HG02938 (cell line): Measurements from ENCODE around the gene CREM.
A peak's percentile ranks its signal among the peaks of the same experiment; 100 is the strongest.

Experiments
- ATAC-seq: cut with Tn5 transposase; IDR thresholded peaks from one replicate; pipeline ENCODE4 v1.9.1; 2021; ENCODE audit warnings: mild to moderate bottlenecking, moderate library complexity; ENCODE audit not compliant: unreplicated experiment

CREM gene

DNA sequence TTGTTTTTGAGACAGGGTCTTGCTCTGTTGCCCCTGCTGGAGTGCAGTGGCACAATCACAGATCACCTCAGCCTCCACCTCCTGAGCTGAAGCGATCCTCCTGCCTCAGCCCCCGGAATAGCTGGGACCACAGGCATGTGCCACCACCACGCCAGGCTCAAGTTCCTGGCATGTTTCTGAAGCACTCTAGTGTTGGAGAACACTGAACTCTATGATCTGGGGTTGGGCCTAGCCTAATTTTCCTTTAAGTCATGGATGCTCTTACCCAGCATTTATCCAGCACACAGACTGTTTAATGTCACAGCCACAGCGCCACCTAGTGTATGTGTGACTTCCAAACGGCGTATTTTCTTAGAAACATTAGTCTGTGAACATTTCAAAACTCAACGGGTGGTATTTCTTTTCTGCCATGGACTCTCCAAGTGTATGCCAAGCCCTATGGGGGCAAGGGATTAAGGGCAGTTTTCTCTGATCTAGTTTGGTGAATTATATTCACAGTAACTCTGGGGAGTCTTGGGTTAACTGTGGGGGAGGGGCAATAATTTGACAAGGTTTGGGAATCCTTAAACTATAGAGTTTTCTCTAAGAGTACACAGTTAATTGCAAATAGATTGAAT lies 91.8 kb downstream of the CREM start:
- ATAC-seq: peak; percentile 71

DNA sequence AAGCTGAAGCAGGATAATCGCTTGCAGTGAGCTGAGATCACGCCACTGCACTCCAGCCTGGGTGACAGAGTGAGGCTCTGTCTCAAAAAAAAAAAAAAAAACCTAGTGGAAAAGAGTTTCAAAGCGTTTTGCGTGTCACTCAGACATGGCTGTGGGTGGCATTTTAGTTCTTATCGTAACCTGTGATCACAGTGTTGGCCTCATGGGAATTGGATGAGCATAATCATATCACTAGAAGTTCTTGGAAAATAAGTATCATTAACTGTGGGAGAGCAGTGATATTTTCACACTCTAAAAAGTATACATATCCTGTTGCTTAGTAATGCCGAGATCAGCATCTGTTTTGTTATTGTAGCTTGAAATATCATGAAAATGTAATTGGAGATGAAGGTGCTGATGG lies 92.6 kb downstream of the CREM start:
- no peak for ATAC-seq

DNA sequence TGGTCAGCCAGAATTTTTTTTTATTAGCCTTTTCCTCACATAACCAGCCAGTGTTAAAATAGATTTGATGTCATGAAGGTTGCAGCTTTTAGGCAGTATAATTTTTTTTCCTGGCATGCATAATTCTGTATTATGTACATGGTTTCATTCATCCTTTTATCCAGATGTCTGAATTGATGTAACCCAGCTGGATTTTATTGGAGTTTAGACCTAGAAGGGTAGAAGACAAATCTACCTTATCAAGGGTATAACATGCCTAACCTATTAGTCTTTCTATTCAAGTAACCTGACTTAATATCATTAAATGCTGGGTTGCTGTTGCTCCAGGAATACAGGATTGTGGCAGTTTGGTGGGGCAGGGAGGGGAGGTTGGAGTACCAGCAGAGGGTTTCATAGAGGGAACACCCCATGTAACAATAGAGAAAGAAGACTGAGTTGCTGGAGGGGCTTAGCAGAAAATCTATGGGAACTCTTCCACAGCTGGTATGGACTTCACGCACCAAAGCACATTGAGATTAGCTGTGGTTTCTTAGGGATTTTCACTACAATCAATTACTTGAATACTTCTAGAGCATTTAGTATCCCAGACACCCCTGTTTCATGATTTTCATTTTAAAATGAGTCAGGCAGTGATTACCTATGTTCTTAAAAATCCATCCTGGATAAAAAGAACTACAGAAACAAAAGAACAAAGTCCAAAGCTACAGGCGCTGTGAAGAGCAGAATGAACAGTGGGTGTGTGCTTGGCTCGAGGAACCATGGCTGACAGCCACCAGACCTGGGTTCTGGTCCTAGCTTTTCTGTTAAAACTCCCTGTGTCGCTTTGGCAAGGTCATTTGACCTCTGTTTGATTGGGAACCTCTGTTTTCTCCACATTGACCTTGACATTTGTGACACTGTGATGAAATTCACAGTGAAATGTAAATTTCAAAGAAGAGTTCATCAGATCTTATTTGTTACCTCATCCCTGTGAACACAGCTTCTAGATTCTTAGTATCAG lies 93.5 kb downstream of the CREM start:
- ATAC-seq: no peak

DNA sequence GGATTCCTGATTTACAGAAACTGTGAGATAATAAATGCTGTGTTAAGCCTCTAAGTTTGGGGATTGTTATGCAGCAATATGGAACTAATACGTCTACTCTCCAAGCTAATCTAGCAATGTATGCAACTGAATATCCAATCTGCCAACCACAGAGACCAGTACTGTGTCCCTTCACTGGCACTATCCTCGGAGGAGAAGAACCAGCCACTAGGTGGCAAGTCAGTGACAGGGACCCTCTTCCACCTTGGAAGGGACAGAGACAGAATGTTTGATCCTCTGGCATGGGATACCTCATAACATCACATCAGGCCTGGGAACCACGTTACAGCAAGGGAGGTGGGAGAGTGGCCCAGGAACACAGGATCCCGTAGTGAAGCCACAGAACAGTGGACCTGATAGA lies 96.4 kb downstream of the CREM start:
- no peak for ATAC-seq

DNA sequence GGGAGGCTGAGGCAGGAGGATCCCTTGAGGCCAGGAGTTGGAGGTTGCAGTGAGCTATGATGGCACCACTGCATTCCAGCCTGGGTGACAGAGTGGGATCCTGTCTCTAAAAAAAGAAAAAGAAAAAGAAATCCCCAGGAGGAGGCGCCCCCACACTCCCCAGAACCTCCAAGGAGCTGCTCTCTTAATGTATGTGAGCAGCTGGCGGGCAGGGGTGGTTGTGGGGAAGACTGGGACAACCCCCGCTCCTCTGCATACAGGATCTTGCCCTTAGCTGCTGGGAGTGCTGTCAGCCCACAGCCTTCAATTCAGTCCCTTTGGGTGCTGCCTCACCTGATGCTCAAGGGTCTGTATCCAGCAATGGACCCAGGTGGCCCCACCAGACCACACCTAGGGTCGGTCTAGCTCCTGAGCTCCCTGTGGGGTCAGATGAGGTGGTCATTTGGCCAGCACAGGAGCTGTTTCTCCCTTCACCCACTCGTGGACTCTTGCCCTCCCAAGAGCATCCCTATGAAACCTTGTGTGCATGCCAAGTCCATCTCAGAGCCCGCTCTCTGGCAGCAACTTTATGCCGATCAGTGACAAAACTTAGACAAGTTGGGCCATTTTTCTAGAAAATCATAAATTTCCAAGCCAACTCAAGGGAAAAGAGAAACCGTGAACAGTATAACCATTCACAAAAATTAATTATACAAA lies 97.5 kb downstream of the CREM start:
- no peak for ATAC-seq

DNA sequence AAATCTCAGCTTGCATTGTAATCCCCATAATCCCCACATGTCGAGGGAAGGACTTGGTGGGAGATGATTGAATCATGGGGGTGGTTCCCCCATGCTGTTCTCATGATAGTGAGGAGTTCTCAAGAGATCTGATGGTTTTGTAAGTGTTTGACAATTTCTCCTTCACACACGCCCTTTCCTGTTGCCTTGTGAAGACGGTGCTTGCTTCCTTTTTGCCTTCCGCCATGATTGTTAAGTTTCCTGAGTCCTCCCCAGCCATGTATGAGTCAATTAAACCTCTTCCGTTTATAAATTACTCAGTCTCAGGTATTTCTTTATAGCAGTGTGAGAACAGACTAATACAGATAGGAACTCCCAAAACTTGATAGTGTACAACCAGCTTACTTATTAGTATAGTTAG lies 98.6 kb downstream of the CREM start:
- no peak for ATAC-seq

DNA sequence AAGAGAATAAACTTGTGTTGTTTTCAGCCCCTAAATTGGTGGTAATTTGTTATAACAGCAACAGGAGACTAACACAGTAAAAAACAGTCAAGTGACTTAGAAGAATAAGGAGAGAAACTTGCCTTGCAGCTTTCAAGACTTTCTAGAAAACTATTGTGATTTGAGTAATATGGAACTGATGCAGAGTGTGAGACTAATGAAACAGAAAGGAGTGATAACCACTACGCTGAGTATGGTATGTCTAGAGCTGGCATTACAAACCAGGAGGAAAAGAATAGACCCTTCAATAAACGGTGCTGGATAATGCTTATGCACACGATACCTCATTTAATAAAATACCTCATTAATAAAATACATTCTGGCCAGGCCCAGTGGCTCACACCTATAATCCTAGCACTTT lies 99.9 kb downstream of the CREM start:
- no peak for ATAC-seq

DNA sequence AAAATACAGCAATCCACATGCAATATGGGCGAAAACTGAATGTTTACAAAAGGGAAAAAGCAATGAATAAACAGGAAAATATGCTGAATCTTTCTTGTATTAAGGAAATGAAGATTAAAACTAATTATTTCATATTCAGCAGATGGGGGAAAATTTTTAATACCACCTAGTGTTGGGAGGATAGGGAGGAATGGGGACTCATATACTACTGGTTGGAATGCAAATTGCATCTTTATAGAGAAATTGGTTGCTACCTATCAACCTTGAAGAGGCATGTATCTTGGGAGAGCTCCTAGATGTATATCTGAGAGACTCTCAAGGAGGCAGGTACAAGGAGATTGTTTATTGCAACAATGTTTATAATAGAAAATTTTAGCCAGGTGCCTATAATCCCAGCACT lies 101.4 kb downstream of the CREM start:
- ATAC-seq: no peak

DNA sequence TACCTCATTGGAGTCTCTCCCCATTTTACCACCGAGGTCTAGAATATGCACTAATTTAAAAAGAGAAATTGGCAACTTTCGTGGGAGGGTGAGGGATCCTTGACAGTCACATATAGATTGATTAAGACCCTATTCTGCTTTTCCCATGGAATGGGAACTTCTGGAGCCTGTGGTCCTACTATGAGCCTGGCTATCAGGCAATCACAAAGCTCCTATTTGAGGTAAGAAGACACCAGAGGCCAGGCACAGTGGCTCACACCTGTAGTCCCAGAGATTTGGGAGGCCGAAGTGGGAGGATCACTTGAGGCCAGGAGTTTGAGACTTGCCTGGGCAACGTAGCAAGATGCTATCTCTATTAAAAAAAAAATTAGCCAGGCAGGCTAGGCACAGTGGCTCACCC lies 105.0 kb downstream of the CREM start:
- ATAC-seq: no peak

DNA sequence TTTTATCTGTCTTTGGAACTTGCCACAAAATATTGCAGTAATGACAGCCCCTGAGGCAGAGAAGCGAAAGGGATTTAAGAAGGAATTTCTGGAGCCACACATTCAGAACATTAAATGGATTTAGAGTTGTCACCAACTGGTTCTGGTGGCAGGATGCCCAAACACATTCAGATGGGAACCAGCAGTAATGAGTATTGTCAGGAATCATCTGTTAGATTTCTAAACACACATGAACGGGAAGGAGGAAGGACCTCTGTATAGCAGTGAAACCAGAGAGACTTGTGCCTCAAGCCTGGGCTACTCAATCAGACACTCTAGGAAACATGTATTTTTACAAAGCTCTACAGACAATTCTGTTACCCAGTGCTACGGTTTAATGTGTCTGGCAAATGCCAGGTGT lies 105.9 kb downstream of the CREM start:
- no peak for ATAC-seq

DNA sequence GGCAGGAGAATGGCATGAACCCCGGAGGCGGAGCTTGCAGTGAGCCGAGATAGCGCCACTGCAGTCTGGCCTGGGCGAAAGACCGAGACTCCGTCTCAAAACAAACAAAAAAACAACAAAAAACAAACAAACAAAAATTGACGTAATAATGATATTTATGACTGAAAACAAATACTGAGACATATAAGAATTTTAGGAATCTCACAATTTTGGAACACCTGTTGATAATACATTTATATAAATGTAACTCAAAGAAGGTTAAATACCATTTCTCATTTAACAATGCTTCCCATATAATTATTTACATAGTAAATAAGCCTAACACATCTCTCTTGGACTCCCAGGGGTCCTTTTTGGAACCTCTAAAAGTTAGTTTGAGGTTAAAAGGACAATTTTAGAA lies 107.4 kb downstream of the CREM start:
- ATAC-seq: no peak

DNA sequence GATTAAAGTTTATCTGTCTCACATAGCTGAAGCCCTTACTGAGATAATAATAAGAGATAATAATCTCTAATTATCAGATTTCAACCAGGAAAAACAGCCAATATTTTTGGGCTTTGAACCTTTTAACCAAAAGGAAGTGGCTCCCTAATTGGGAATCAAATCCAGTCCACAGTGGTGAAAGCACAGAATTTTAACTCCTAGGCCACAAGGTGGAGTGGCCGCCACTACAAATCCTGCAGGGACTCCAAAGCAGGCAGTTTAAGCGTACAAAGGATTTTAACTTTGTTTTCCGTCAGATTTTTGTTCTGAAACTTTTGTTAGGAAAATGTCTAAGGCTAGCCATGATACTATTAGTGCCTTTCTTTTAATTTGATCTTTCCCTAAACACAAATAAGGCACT lies 110.1 kb downstream of the CREM start:
- ATAC-seq: no peak

DNA sequence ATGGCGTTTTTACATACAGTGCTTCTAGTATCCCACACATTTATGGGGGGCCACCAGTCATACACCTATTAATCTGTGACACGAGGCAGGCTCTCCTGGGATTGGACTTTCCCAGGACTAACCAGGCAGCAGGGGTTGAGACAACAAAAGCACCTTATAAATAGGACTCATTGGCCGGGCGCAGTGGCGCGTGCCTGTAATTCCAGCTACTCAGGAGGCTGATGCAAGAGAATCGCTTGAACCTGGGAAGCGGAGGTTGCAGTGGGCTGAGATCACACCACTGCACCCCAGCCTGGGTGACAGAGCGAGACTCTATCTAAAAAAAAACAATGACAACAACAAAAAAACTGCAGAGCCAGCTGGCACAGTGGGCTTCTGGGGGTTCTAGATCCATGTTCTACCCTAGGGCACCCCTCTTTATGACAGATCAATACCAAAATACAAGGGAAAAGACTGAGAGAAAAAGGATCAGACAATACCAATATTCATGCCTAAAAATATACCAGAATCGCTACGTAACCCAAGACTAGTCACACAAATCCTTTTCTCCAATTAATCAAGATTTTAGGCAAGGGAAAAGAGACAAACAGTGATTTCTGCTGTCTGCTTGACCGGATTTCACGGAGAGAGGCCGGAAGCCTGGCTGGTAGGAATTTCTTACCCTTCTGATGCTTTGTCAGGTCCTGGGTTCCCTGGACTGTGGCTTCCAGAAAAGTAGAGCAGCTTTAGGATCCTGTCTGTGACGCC lies 111.3 kb downstream of the CREM start:
- no peak for ATAC-seq

DNA sequence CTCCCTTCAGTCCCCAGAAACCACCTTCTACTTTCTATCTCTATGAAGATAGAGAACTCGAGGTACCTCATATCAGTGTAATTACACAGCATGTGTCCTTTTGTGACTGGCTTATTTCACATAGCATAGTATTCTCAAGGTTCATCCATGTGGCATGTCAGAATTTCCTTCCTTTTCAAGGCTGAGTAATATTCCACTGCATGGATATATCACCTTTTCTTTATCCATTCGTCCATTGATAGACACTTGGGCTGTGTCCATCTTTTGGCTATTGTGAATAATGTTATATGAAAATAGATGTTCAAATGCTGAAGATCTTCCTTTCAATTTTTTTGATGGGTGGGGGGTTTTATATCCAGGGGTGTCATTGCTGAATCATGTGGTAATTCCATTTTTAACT lies 117.9 kb downstream of the CREM start:
- no peak for ATAC-seq

DNA sequence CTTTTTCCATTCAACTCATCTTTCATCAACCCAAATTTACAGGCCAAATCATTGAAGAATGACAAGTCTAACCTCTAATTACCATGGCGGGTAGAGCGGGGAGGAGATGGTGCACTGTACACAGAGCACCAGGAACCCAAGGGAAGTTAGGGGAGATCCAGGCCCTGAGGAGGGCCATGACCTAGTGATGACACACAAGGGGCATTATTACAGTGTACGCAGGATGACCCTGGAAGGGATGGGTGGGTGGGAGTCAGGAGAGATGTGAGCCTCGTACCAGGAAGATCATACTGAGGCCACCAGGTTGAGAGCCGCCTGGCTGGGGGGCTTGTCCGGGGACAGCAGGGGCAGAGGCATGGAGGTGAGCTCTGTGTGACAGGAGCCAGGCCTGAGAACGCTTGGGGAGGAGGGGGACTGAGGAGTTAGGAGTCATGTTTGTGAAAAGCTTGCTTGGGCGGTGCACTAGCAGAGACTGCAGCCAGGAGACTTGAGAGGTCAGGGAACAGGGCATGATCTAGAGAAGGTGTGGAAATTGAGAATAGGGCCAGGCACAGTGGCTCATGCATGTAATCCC lies 120.2 kb downstream of the CREM start:
- ATAC-seq: no peak

DNA sequence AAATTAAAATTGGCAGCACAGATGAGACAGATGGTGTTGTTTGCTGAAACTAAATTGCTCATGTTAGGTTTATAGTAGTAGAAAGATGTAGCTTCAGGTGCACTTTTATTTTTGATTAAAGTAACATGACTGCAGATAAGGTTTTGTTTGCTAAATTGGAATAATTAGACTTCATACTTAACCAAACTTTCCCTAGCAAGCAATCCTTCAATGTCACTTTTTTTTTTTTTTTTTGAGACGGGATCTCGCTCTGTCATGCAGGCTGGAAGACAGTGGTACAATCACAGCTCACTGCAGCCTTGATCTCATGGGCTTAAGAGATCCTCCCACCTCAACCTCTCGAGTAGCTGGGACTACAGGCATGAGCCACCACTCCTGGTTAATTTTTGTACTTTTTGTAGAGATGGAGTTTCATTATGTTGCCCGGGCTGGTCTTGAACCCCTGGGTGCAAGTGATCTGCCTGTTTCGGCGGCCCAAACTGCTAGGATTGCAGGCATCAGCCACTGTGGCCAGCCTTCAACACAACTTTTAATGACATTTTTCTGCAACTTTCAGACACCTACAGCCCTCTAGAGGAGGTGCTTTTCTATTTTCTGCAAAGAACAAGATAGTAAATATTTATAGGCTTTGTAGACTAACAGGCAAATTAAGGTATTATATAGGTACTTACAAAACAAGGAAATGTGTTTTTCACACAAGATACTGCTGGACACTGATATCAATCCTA lies 124.9 kb downstream of the CREM start:
- ATAC-seq: no peak

DNA sequence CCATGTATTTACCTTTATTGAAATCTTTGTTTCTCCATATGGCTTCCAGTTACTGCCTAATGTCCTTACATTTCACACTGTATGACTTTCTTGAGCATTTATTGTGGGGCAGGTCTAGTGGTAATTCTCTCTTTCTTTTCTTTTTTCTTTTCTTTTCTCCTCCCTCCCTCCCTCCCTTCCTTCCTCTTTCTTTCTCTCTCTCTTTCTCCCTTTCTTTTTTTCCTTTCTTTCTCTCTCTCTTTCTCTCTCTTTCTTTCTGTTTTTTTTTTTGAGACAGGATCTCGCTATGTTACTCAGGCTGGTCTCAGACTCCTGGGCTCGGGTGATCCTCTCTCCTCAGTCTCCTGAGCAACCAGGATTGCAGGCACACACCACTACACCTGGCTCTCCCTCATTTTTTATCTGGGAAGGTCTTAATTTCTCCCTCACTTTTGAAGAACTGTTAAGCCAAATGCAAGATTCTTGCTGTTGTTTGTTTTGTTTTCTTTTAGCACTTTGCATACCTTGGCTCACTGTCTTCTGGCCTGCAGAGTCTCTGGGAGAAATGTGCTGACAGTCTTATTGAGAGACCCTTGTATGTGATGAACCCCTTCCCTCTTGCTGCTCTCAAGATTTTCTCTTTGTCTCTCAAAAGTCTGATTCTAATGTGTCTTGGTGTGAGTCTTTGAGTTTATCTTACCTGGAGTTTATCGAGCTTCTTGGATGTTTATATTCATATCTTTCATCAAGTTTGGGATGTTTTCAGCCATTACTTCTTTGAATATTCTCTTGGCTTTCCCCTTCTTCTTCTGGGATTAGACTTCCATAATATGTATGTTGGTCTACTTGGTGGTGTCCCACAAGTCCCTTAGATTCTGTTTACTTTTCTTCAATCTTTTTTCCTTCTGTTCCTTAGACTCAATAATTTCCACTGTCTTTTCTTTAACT lies 130.7 kb downstream of the CREM start:
- ATAC-seq: no peak

DNA sequence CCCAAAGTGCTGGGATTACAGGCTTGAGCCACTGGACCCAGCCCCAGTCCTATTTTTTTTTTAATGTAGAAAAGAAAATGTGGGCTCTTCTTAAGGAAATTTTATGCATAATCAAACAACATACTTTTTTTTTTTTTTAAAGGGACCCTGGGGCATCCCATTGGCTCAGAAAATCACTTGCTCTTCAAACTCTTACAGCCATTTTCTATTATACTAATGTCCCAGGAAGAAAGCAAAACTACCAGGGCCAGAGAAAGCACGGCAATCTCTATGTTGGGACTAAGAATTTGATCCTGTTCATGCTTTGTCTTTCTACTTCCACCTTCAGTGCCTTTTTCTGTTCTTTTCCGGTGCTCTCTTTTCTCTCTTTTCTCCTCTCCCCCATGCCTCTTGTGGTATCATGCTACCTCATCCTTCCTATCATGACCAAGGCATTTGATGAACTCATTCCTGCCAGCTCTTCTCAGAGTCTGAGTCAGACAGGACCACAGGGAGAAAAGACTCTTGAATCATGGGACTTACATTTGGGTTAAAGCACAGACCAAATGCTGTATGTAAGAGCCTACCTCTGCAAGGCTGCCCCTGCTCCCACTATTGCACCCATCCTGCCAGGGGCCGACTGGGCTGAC lies 133.2 kb downstream of the CREM start:
- ATAC-seq: no peak

DNA sequence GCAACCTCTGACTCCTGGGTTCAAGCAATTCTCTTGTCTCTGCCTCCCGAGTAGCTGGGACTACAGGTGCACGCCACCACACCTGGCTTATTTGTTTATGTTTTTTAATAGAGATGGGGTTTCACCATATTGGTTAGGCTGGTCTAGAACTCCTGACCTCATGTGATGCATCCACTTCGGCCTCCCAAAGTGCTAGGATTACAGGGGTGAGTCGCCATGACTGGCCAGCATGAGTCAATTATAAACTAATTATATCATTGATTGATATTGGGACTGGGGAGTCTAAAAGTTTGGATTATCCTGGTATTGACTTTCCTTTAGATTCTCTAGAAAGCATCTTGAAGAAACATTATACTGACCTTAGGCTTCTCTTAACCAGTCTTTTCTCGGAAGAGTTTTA lies 135.8 kb downstream of the CREM start:
- no peak for ATAC-seq
